C4-2B (cell line): ENCODE results near the gene MAP4K5.

Experiments used
- CTCF ChIP-seq: fragments of 450-650 bp; conservative IDR thresholded peaks from 2 replicates; pipeline ENCODE4 v1.5.1; 2017; ENCODE audit warnings: mild to moderate bottlenecking
- ZFX ChIP-seq: fragments of 450-650 bp; IDR thresholded peaks from 2 replicates; pipeline ENCODE4 v1.6.1; 2017

- no peak for TF ChIP-seq CTCF
- no peak for TF ChIP-seq ZFX
These were observed 136.9 kb downstream of the MAP4K5 start for GRCh38 chr14:50395448-50395847.
